HG02885 (cell line): ENCODE results near the gene FAT1.
"Not testable (repeated sequence)": the region's sequence is repeated elsewhere in the genome, so short reads cannot be mapped to it uniquely, and the experiment has no call there.

Experiments
- ATAC-seq: cut with Tn5 transposase; IDR thresholded peaks from one replicate; pipeline ENCODE4 v1.9.1; 2021; ENCODE audit warnings: mild to moderate bottlenecking; ENCODE audit not compliant: unreplicated experiment, poor library complexity

Gene FAT1

GRCh38 chr4:186669159-186669731, 54.4 kb downstream of the FAT1 start:
- ATAC-seq, result no peak

GRCh38 chr4:186666750-186667149, 56.9 kb downstream of the FAT1 start:
- no peak for ATAC-seq

- ATAC-seq, result no peak
Measured at GRCh38 chr4:186666252-186666651, 57.4 kb downstream of the FAT1 start.

GRCh38 chr4:186660403-186660802, 63.3 kb downstream of the FAT1 start:
- no peak for ATAC-seq

- no peak for ATAC-seq
Measured at GRCh38 chr4:186659935-186660334, 63.7 kb downstream of the FAT1 start.

- ATAC-seq, result not testable (repeated sequence)
Measured at GRCh38 chr4:186659456-186659855, 64.2 kb downstream of the FAT1 start.

GRCh38 chr4:186658657-186659056, 65.0 kb downstream of the FAT1 start:
- ATAC-seq, result no peak

GRCh38 chr4:186657764-186658163, 65.9 kb downstream of the FAT1 start:
- ATAC-seq, result no peak

- ATAC-seq, result no peak
Measured at GRCh38 chr4:186653969-186654368, 69.7 kb downstream of the FAT1 start.

GRCh38 chr4:186651624-186652023, 72.0 kb downstream of the FAT1 start:
- ATAC-seq, result no peak

- no peak for ATAC-seq
Measured at GRCh38 chr4:186651181-186651603, 72.5 kb downstream of the FAT1 start.

GRCh38 chr4:186650401-186651180, 73.1 kb downstream of the FAT1 start:
- no peak for ATAC-seq

- ATAC-seq, result no peak
Measured at GRCh38 chr4:186647821-186648220, 75.8 kb downstream of the FAT1 start.

GRCh38 chr4:186644737-186645261, 78.9 kb downstream of the FAT1 start:
- no peak for ATAC-seq

GRCh38 chr4:186644311-186644638, 79.4 kb downstream of the FAT1 start:
- no peak for ATAC-seq

GRCh38 chr4:186643501-186644310, 80.0 kb downstream of the FAT1 start:
- no peak for ATAC-seq

GRCh38 chr4:186642998-186643397, 80.7 kb downstream of the FAT1 start:
- ATAC-seq, result no peak

GRCh38 chr4:186642530-186642929, 81.1 kb downstream of the FAT1 start:
- ATAC-seq, result no peak

GRCh38 chr4:186634591-186635128, 89.0 kb downstream of the FAT1 start:
- ATAC-seq, result no peak

- ATAC-seq, result no peak
Measured at GRCh38 chr4:186633844-186634243, 89.8 kb downstream of the FAT1 start.

- ATAC-seq, result no peak
Measured at GRCh38 chr4:186630128-186630527, 93.5 kb downstream of the FAT1 start.
